H1 (cell line): Measurements from ENCODE around the gene GTF2F2. TPM values are rescaled to one million over a fixed set of nuclear protein-coding genes. Genes with fewer than 3 reads are reported as not detected.

Experiments used
- CTCF ChIA-PET: fragments of 300-600 bp; sonication (Branson Sonifier 250); formaldehyde crosslinking; loops from one replicate; lab custom pipeline; 2021; ENCODE audit not compliant: partially characterized antibody; lab: Charles Lee
- POLR2A ChIA-PET: fragments of 300-600 bp; sonication (Branson Sonifier 250); formaldehyde crosslinking; loops from one replicate; lab custom pipeline; 2021; ENCODE audit warnings: inconsistent platforms; ENCODE audit not compliant: partially characterized antibody; lab: Charles Lee
- DNase-seq, 2 experiments: peaks; one replicate each; pipeline versions ENCODE4 v3.0.0 to v3.0.0-alpha.2; 2010 to 2022; ENCODE audit warnings: low spot score in 2 of 2, low read depth in 1 of 2, mixed read lengths in 1 of 2
- FAIRE-seq: peaks from 2 replicates; lab custom pipeline; 2011; peaks lifted over from hg19 to GRCh38; lab: Jason Lieb, UNC
- H2AFZ ChIP-seq: 2 replicates; pipeline ENCODE4 v1.8.1; 2012; ENCODE audit warnings: low read length, inconsistent platforms
- H2AK5ac ChIP-seq: 2 replicates; pipeline ENCODE4 v1.6.1; 2013; ENCODE audit warnings: low read depth, low read length
- H2BK120ac ChIP-seq: replicated peaks from 2 replicates; pipeline ENCODE3; 2013; ENCODE audit warnings: low read depth, low read length, inconsistent platforms
- H2BK12ac ChIP-seq: 2 replicates; pipeline ENCODE4 v1.6.1; 2013; ENCODE audit warnings: low read depth, low read length
- H2BK15ac ChIP-seq: 2 replicates; pipeline ENCODE4 v1.6.1; 2013; ENCODE audit warnings: low read length
- H2BK20ac ChIP-seq: 2 replicates; pipeline ENCODE4 v1.6.1; 2013; ENCODE audit warnings: low read length
- H2BK5ac ChIP-seq: 2 replicates; pipeline ENCODE4 v1.6.1; 2013; ENCODE audit warnings: low read depth, low read length
- H3K14ac ChIP-seq: 2 replicates; pipeline ENCODE4 v1.6.1; 2013; ENCODE audit warnings: inconsistent platforms; ENCODE audit not compliant: insufficient read length
- H3K18ac ChIP-seq: 2 replicates; pipeline ENCODE4 v1.6.1; 2013; ENCODE audit warnings: low read length; ENCODE audit errors: extremely low read depth
- H3K23ac ChIP-seq: 2 replicates; pipeline ENCODE4 v1.6.1; 2013; ENCODE audit warnings: inconsistent platforms; ENCODE audit not compliant: insufficient read length
- H3K23me2 ChIP-seq: 2 replicates; pipeline ENCODE4 v1.6.1; 2013; ENCODE audit warnings: low read depth, low read length
- H3K27ac ChIP-seq: 2 replicates; pipeline ENCODE4 v1.6.1; 2011; ENCODE audit warnings: low read depth, low read length, inconsistent platforms
- H3K27me3 ChIP-seq, 4 experiments: replicated peaks in 1 of 4; 1 replicate in 1 of 4; 2 replicates in 3 of 4; pipeline versions ENCODE4 v1.6.1 to v1.8.1; 2011 to 2013; ENCODE audit warnings: low read length in 3 of 4, mild to moderate bottlenecking in 3 of 4, inconsistent platforms in 2 of 4, mixed read lengths in 2 of 4, moderate library complexity in 1 of 4; ENCODE audit not compliant: control insufficient read depth in 3 of 4, insufficient read depth in 3 of 4; ENCODE audit errors: extremely low read depth in 1 of 4
- H3K36me3 ChIP-seq, 4 experiments: 2 replicates each; pipeline versions ENCODE4 v1.6.1 to v1.8.1; 2011 to 2013; ENCODE audit warnings: mild to moderate bottlenecking in 4 of 4, low read length in 3 of 4, moderate library complexity in 2 of 4, control low read depth in 1 of 4, inconsistent platforms in 1 of 4; ENCODE audit not compliant: insufficient read depth in 4 of 4, control insufficient read depth in 2 of 4
- H3K4ac ChIP-seq: replicated peaks from 2 replicates; pipeline ENCODE3; 2013; ENCODE audit warnings: low read length, low read depth, mixed read lengths, inconsistent platforms; ENCODE audit not compliant: insufficient read length
- H3K4me1 ChIP-seq, 4 experiments: replicated peaks in 1 of 4; 1 replicate in 1 of 4; 2 replicates in 3 of 4; pipeline versions ENCODE4 v1.6.1 to v1.8.1; 2011 to 2013; ENCODE audit warnings: low read length in 3 of 4, inconsistent platforms in 2 of 4, mixed read lengths in 1 of 4; ENCODE audit not compliant: insufficient read depth in 4 of 4, control insufficient read depth in 3 of 4
- H3K4me2 ChIP-seq, 2 experiments: 2 replicates each; pipeline versions ENCODE4 v1.6.1 to v1.8.1; 2011 to 2013; ENCODE audit warnings: low read depth in 2 of 2, low read length in 2 of 2, control low read depth in 1 of 2, inconsistent platforms in 1 of 2, mild to moderate bottlenecking in 1 of 2; ENCODE audit not compliant: insufficient read depth in 1 of 2
- H3K4me3 ChIP-seq, 4 experiments: fragments of 200-600, 300-600 bp in 1 of 4; sonication (generic), shearing (Covaris generic), sonication (Bioruptor Twin) in 1 of 4; 2 replicates each; pipeline versions ENCODE4 v1.5.1 to v1.8.1; 2011 to 2016; ENCODE audit warnings: low read length in 4 of 4, low read depth in 3 of 4, control low read depth in 2 of 4, inconsistent platforms in 2 of 4, mild to moderate bottlenecking in 2 of 4, mixed read lengths in 1 of 4, moderate library complexity in 1 of 4; ENCODE audit not compliant: insufficient read depth in 2 of 4; ENCODE audit errors: extremely low read depth in 1 of 4
- H3K56ac ChIP-seq: replicated peaks from 2 replicates; pipeline ENCODE3; 2013; ENCODE audit warnings: low read depth, mild to moderate bottlenecking, mixed read lengths, low read length, inconsistent platforms; ENCODE audit not compliant: insufficient read length
- H3K79me1 ChIP-seq: 2 replicates; pipeline ENCODE4 v1.6.1; 2013; ENCODE audit warnings: low read depth, low read length, control low read depth
- H3K79me2 ChIP-seq, 2 experiments: 2 replicates each; pipeline versions ENCODE4 v1.6.1 to v1.8.1; 2012 to 2013; ENCODE audit warnings: low read length in 2 of 2, mild to moderate bottlenecking in 2 of 2, inconsistent platforms in 1 of 2; ENCODE audit not compliant: insufficient read depth in 2 of 2, control insufficient read depth in 1 of 2
- H3K9ac ChIP-seq, 4 experiments: replicated peaks in 1 of 4; 1 replicate in 1 of 4; 2 replicates in 3 of 4; pipeline versions ENCODE4 v1.6.1 to v1.8.1; 2011 to 2013; ENCODE audit warnings: low read depth in 3 of 4, low read length in 3 of 4, control low read depth in 2 of 4, mild to moderate bottlenecking in 2 of 4, moderate library complexity in 2 of 4, inconsistent platforms in 1 of 4; ENCODE audit errors: extremely low read depth in 1 of 4
- H3K9me3 ChIP-seq, 2 experiments: 2 replicates each; pipeline versions ENCODE4 v1.6.1 to v1.8.1; 2012 to 2013; ENCODE audit warnings: mild to moderate bottlenecking in 2 of 2, moderate library complexity in 2 of 2, control low read depth in 1 of 2, inconsistent platforms in 1 of 2, low read depth in 1 of 2, low read length in 1 of 2, mixed read lengths in 1 of 2; ENCODE audit not compliant: insufficient read depth in 2 of 2
- H4K20me1 ChIP-seq, 2 experiments: replicated peaks in 1 of 2; 2 replicates each; pipeline versions ENCODE3 to v1.8.1; 2011 to 2013; ENCODE audit warnings: inconsistent platforms in 2 of 2, low read length in 2 of 2, mild to moderate bottlenecking in 1 of 2; ENCODE audit not compliant: insufficient read depth in 2 of 2, control insufficient read depth in 1 of 2
- H4K5ac ChIP-seq: 2 replicates; pipeline ENCODE4 v1.6.1; 2013; ENCODE audit warnings: low read length, low read depth, mixed read lengths, inconsistent platforms; ENCODE audit not compliant: insufficient read length
- H4K8ac ChIP-seq: 2 replicates; pipeline ENCODE4 v1.8.0; 2013; ENCODE audit warnings: mild to moderate bottlenecking, moderate library complexity, low read length, inconsistent platforms; ENCODE audit not compliant: insufficient read depth; ENCODE audit errors: extremely low read depth
- H4K91ac ChIP-seq: replicated peaks from 2 replicates; pipeline ENCODE3; 2013; ENCODE audit warnings: low read length, mixed read lengths, inconsistent platforms; ENCODE audit not compliant: insufficient read length
- CTBP2 ChIP-seq: IDR thresholded peaks from 2 replicates; pipeline ENCODE4 v1.7.0; 2011; ENCODE audit warnings: borderline replicate concordance, mild to moderate bottlenecking, moderate library complexity, mixed read lengths, low read length; ENCODE audit not compliant: insufficient read depth, insufficient read length
- POLR2AphosphoS5 ChIP-seq: IDR thresholded peaks from 2 replicates; pipeline ENCODE4 v1.6.1; 2011; ENCODE audit warnings: low read depth, low read length
- USF2 ChIP-seq: IDR thresholded peaks from 2 replicates; pipeline ENCODE4 v1.6.1; 2011; ENCODE audit warnings: low read length, improper control_type of control experiment
- WGBS, 2 experiments: shearing (Covaris generic) in 1 of 2; methylation state at CpG; one replicate each; pipeline versions ENCODE4 v1.1.6 to v1.1.7; 2013 to 2015; ENCODE audit warnings: low lambda C conversion rate in 2 of 2, mixed read lengths in 2 of 2, inconsistent platforms in 1 of 2, low coverage in 1 of 2, missing lambda C conversion rate in 1 of 2; ENCODE audit not compliant: insufficient replicate concordance in 2 of 2, insufficient coverage in 1 of 2, insufficient read length in 1 of 2; ENCODE audit errors: extremely low coverage in 1 of 2, missing lambda C conversion rate in 1 of 2; 5-methylcytosine and 5-hydroxymethylcytosine counted together
- polyA plus RNA-seq, 7 experiments: library from polyadenylated mRNA; depleted of rRNA in 3 of 7; stranded (reverse) in 5 of 7; unstranded in 2 of 7; fragments of >200 nt in 5 of 7; fragments of 200-250 nt in 2 of 7; gene quantifications; 1 replicate in 5 of 7; 2 replicates in 1 of 7; 4 replicates in 1 of 7; pipeline versions ENCODE4 v1.2.1 to v1.2.3, GENCODE V29; 2011 to 2013; ENCODE audit warnings: missing spikeins in 2 of 7, mixed read lengths in 2 of 7
- total RNA-seq: library from RNA; stranded (reverse); fragmentation: NEBNext Ultra II Directional; extraction: Animal tissue kit (Norgen Biotek cat#: 25700); gene quantifications from 2 replicates; pipeline ENCODE4 v1.2.1, GENCODE V29; 2021

The GTF2F2 gene
- total and polyA plus RNA-seq, 2 of the 8 experiments (the other 6 are each of a cell fraction or from before 2014, with no cell fraction given), result 10.8 to 31.1 TPM

- Histone ChIP-seq H2BK12ac (no peak overlapping the region), H3K14ac (no peak overlapping the region), H2BK20ac (no peak overlapping the region), H3K4ac (no peak overlapping the region), H2AK5ac (no peak overlapping the region), H4K20me1 (no peaks in the 10 kb centered on the region), H3K36me3 (peaks cover 0 to 4% (median 0%) of the 10 kb centered on the region in 4 experiments; a peak in 1 of 8 replicates), H3K23ac (no peak overlapping the region), H3K79me1 (peaks cover 5% of the 10 kb centered on the region; the same call in 1 of the 2 replicates), H2BK15ac (no peak overlapping the region), H3K18ac (no peak overlapping the region), H3K23me2 (no peaks in the 10 kb centered on the region), H4K8ac (no peak overlapping the region), H2BK5ac (no peak overlapping the region), H3K4me2 (no peak overlapping the region), H4K91ac (no peak overlapping the region), H3K9me3 (no peaks in the 10 kb centered on the region), H3K9ac (no peak overlapping the region), H3K79me2 (peaks cover 0 to 15% of the 10 kb centered on the region in 2 experiments; a peak in 1 of 4 replicates), H3K4me1 (no peaks in the 10 kb centered on the region; a peak in 2 of 7 replicates), H3K4me3 (no peak overlapping the region), H3K56ac (no peak overlapping the region), H3K27me3 (no peaks in the 10 kb centered on the region), H3K27ac (no peak overlapping the region), H2AFZ (no peak overlapping the region), H2BK120ac (no peak overlapping the region), H4K5ac (no peak overlapping the region)
- ChIA-PET POLR2A (interaction anchor here (0.9 to 1.4 kb wide), 3 partner anchors 11 to 159 kb away, joined by 3 to 4 read pairs (median 3); no protein-coding TSS in a partner anchor), CTCF (interaction anchor here (1.0 to 1.4 kb wide), 3 partner anchors 59 to 101 kb away, joined by 4 to 5 read pairs (median 5); no protein-coding TSS in a partner anchor)
- DNase-seq, result no peak
- 86% methylated on average over 7 of the region's 7 CpGs; no CpG with 5 or more reads in 1 of the 2 experiments for WGBS, 2 experiments
- no peak for FAIRE-seq
- TF ChIP-seq CTBP2 (no peak), USF2 (no peak), POLR2AphosphoS5 (no peak)
Observed at GRCh38 chr13:45180713-45181601, 60.6 kb downstream of the GTF2F2 start.
